ENCODE results near the gene RNF149.
"Not testable (repeated sequence)": the region's sequence is repeated elsewhere in the genome, so short reads cannot be mapped to it uniquely, and the experiment has no call there.

Gene RNF149

GRCh38 chr2:101308432-101309210 is at the start of gene RNF149:
Gene RNF149, minus strand, starts transcription at chr2:101308701. Its CDS starts 113 bp downstream, at chr2:101308588.
- peak; percentile 90 for DNase-seq (ENCODE audit: low read depth in 2 of 2, low spot score in 1 of 2)

GRCh38 chr2:101357376-101357775 is 48.9 kb upstream of the RNF149 start:
- no peak for DNase-seq (ENCODE audit: low read depth in 2 of 2, low spot score in 1 of 2)

- DNase-seq (ENCODE audit: low read depth in 2 of 2, low spot score in 1 of 2): no peak
These were observed 48.0 kb upstream of the RNF149 start for GRCh38 chr2:101356521-101356920.

- DNase-seq (ENCODE audit: low read depth in 2 of 2, low spot score in 1 of 2): no peak
These were observed 47.6 kb upstream of the RNF149 start for GRCh38 chr2:101356055-101356454.

GRCh38 chr2:101355401-101356054 is 47.0 kb upstream of the RNF149 start:
- no peak for DNase-seq (ENCODE audit: low read depth in 2 of 2, low spot score in 1 of 2)

- no peak for DNase-seq (ENCODE audit: low read depth in 2 of 2, low spot score in 1 of 2)
These were observed 46.2 kb upstream of the RNF149 start for GRCh38 chr2:101354420-101355311.

GRCh38 chr2:101352631-101353030 is 44.1 kb upstream of the RNF149 start:
- DNase-seq (ENCODE audit: low read depth in 2 of 2, low spot score in 1 of 2): not testable (repeated sequence)

- no peak for DNase-seq (ENCODE audit: low read depth in 2 of 2, low spot score in 1 of 2)
These were observed 42.7 kb upstream of the RNF149 start for GRCh38 chr2:101351207-101351606.

- no peak for DNase-seq (ENCODE audit: low read depth in 2 of 2, low spot score in 1 of 2)
These were observed 41.6 kb upstream of the RNF149 start for GRCh38 chr2:101349893-101350662.

- no peak for DNase-seq (ENCODE audit: low read depth in 2 of 2, low spot score in 1 of 2)
These were observed 40.4 kb upstream of the RNF149 start for GRCh38 chr2:101348883-101349282.

GRCh38 chr2:101346909-101347308 is 38.4 kb upstream of the RNF149 start:
- no peak for DNase-seq (ENCODE audit: low read depth in 2 of 2, low spot score in 1 of 2)

GRCh38 chr2:101344137-101344536 is 35.6 kb upstream of the RNF149 start:
- no peak for DNase-seq (ENCODE audit: low read depth in 2 of 2, low spot score in 1 of 2)

GRCh38 chr2:101342625-101343008 is 34.1 kb upstream of the RNF149 start:
- DNase-seq (ENCODE audit: low read depth in 2 of 2, low spot score in 1 of 2): no peak

- peak; percentile 25 to 44 for DNase-seq (ENCODE audit: low read depth in 2 of 2, low spot score in 1 of 2)
These were observed 33.6 kb upstream of the RNF149 start for GRCh38 chr2:101341901-101342624.

- DNase-seq (ENCODE audit: low read depth in 2 of 2, low spot score in 1 of 2): no peak
These were observed 32.9 kb upstream of the RNF149 start for GRCh38 chr2:101341421-101341820.

GRCh38 chr2:101340141-101340551 is 31.6 kb upstream of the RNF149 start:
- no peak for DNase-seq (ENCODE audit: low read depth in 2 of 2, low spot score in 1 of 2)

- no peak for DNase-seq (ENCODE audit: low read depth in 2 of 2, low spot score in 1 of 2)
These were observed 30.9 kb upstream of the RNF149 start for GRCh38 chr2:101339266-101339880.

- DNase-seq (ENCODE audit: low read depth in 2 of 2, low spot score in 1 of 2): no peak
These were observed 29.4 kb upstream of the RNF149 start for GRCh38 chr2:101337877-101338276.

- no peak for DNase-seq (ENCODE audit: low read depth in 2 of 2, low spot score in 1 of 2)
These were observed 24.6 kb upstream of the RNF149 start for GRCh38 chr2:101332885-101333766.
